Measurements from ENCODE around the gene ACOT11. TPM values are rescaled to one million over a fixed set of nuclear protein-coding genes. Genes with fewer than 3 reads are reported as not detected.
"Not testable (repeated sequence)": the region's sequence is repeated elsewhere in the genome, so short reads cannot be mapped to it uniquely, and the experiment has no call there.

The ACOT11 gene
- total RNA-seq, 1 donor from 2014 or later: 5.0 TPM

GRCh38 chr1:54501849-54502248 lies 46.2 kb upstream of the ACOT11 start:
- no peak for ATAC-seq
- Histone ChIP-seq H3K36me3 (no peaks in the 10 kb centered on the region), H3K4me1 (no peaks in the 10 kb centered on the region), H3K9me3 (no peaks in the 10 kb centered on the region), H3K27ac (no peak overlapping the region), H3K4me3 (no peak overlapping the region), H3K27me3 (peaks cover 51% of the 10 kb centered on the region)
- intact Hi-C loops (cut with DNase I): no loop called here
- TF ChIP-seq CTCF (IDR thresholded peaks at IDR 0.05): no peak
- DNase-seq: no peak

GRCh38 chr1:54502342-54502741 lies 45.7 kb upstream of the ACOT11 start:
- ATAC-seq (no peak), DNase-seq (no peak)
- peaks cover 51% of the 10 kb centered on the region for H3K27me3 ChIP-seq
- intact Hi-C loops (cut with DNase I): no loop called here
- no peaks in the 10 kb centered on the region for H3K4me1 ChIP-seq
- no peak for TF ChIP-seq CTCF (IDR thresholded peaks at IDR 0.05)
- H3K27ac ChIP-seq: no peak overlapping the region
- no peaks in the 10 kb centered on the region for H3K36me3 ChIP-seq
- no peaks in the 10 kb centered on the region for H3K9me3 ChIP-seq
- H3K4me3 ChIP-seq: no peak overlapping the region

- no peaks in the 10 kb centered on the region for H3K4me1 ChIP-seq
- ATAC-seq (no peak), DNase-seq (no peak)
- H3K27me3 ChIP-seq: peaks cover 16% of the 10 kb centered on the region
- intact Hi-C loops (cut with DNase I): no loop called here
- TF ChIP-seq CTCF (IDR thresholded peaks at IDR 0.05): no peak
- no peaks in the 10 kb centered on the region for H3K36me3 ChIP-seq
- no peak overlapping the region for H3K4me3 ChIP-seq
- no peaks in the 10 kb centered on the region for H3K9me3 ChIP-seq
- H3K27ac ChIP-seq: no peak overlapping the region
Observed at GRCh38 chr1:54506594-54506993, 41.4 kb upstream of the ACOT11 start.

GRCh38 chr1:54507033-54507870 lies 40.8 kb upstream of the ACOT11 start:
- ATAC-seq: no peak
- no peak overlapping the region for H3K27ac ChIP-seq
- no peak overlapping the region for H3K4me3 ChIP-seq
- intact Hi-C loops (cut with DNase I): no loop called here
- no peak for TF ChIP-seq CTCF (IDR thresholded peaks at IDR 0.05)
- H3K36me3 ChIP-seq: no peaks in the 10 kb centered on the region
- DNase-seq: no peak
- no peaks in the 10 kb centered on the region for H3K9me3 ChIP-seq
- H3K27me3 ChIP-seq: peaks cover 15% of the 10 kb centered on the region
- H3K4me1 ChIP-seq: no peaks in the 10 kb centered on the region

- no peak overlapping the region for H3K4me3 ChIP-seq
- no peaks in the 10 kb centered on the region for H3K27me3 ChIP-seq
- TF ChIP-seq CTCF (IDR thresholded peaks at IDR 0.05): no peak
- no peaks in the 10 kb centered on the region for H3K36me3 ChIP-seq
- H3K9me3 ChIP-seq: no peaks in the 10 kb centered on the region
- no peak overlapping the region for H3K27ac ChIP-seq
- no peaks in the 10 kb centered on the region for H3K4me1 ChIP-seq
- intact Hi-C loops (cut with DNase I): no loop called here
- DNase-seq (no peak), ATAC-seq (no peak)
Observed at GRCh38 chr1:54510715-54511270, 37.2 kb upstream of the ACOT11 start.

GRCh38 chr1:54513921-54514580 lies 34.0 kb upstream of the ACOT11 start:
- ATAC-seq; H3K27ac ChIP-seq; H3K9me3 ChIP-seq; intact Hi-C loops (cut with DNase I); H3K4me1 ChIP-seq; H3K36me3 ChIP-seq; H3K27me3 ChIP-seq; H3K4me3 ChIP-seq: not testable (repeated sequence)
- DNase-seq: peak; percentile 35
